Non-pigmented ciliary epithelial cell (primary cell): ENCODE data around the gene TBX5.

Experiments
- DNase-seq: peaks from one replicate; pipeline ENCODE4 v3.0.0-alpha.2; 2010; ENCODE audit warnings: low read depth

TBX5 gene

DNA sequence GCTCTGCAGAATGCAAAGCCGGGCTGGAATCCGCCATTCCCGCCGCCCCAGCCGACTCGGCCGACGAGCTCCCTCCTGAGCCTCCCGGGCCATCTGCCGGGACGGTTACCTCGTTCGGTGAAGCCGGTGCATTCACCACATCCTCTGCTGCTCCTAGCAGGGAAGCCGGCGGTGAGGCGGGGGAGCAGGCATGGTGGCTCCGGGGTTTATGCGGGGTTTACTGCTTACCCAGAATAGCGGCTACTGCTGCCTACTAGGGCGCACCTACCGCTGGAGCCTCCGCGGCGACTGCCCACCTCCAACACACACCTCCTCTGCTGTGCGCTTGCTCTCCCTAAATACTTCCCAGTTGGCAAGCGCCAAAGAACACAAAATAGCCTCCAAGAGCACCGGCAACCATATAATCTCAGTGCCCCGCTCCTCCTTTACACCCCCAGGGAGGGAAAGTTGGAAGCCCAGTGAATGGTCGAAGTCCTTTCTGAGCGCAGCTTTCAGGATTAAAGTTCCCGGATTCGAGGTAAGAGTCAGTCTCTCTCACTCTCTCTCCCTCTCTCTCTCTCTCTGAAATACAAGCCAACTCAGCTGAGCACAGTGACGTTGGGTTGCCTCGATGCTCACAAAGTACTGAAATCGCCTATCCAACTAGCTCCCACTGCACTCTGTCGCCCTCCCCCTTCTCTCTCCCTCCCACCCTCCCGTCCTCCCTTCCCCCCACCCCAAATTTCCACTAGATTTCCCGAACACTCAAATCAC lies at the start of gene TBX5:
TBX5 (minus strand) TSS at position 626 of the 753 bp plus-strand sequence. CDS start 2,246 bp downstream, outside the sequence.
- no peak for DNase-seq

GRCh38 chr12:114451657-114452056 lies 45.7 kb upstream of the TBX5 start:
- DNase-seq: no peak

DNA sequence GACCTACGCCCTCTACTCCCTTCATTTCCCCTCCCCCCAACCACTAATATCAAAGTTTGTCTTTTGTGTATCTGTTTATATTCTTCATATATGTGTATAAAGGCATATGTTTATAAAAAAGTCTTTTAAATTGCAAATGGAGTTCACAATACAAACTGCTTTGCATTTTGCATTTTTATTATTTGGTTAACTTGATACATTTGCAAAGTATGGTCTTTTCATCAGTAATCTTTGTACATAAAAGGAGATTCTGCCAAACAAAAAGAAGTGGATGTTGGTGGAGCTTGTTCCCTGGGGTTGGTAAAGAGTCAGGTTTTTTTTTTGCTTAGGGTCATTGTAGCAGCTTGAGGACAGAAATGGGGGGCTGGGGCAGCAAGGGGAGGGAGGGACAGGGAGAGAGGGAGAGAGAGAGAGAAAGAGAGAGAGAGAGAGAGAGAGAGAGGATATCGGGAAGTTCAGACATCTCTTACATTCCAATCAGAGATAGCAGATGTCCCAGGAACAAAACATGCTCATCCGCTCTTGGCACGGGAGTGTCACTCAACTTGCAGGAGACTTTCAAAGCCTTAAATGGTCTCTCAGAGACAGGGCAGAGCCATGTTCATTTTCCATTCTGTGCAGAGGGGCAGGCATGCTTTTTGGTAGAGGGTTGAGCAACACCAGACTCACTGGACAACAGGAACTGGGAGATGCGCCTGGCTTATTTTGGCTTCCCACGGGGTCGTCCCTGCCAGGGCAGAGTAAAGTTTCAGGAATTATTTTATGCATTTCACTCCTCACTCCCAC lies 44.8 kb upstream of the TBX5 start:
- no peak for DNase-seq

DNA sequence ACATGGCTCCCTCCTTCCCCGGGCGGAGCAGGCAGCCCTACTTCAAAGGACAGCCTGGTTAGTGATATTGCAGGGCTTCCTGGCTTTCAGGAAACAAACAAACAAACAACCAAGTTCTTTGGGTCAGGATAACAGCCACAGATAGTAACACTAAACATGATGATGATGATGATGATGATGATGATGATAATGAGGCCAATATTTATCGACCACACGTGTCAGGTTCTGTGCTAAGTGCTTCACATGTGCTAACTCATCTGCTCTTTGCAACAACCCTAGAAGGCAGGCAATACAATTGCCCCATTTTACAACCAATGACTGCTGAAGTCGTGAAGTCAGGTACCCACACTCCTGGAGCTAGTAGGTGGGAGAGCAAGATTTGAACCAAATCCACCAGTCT lies 44.1 kb upstream of the TBX5 start:
- no peak for DNase-seq

DNA sequence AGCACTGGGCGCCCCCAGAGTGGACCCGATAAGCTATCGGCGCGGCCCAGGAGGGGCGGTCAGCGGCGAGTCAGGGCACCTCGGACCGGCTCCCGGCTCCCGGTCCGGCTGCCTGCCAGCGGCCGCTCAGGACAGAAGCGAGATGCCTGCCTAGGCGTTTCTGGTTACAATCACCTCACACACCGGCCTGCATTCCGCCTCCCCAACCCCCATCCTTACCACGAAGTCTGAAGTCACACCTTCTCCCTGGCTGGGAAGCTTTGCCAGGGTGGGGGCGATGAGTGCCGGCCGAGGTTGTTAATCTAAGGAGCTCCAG lies 42.6 kb upstream of the TBX5 start:
- DNase-seq: no peak

DNA sequence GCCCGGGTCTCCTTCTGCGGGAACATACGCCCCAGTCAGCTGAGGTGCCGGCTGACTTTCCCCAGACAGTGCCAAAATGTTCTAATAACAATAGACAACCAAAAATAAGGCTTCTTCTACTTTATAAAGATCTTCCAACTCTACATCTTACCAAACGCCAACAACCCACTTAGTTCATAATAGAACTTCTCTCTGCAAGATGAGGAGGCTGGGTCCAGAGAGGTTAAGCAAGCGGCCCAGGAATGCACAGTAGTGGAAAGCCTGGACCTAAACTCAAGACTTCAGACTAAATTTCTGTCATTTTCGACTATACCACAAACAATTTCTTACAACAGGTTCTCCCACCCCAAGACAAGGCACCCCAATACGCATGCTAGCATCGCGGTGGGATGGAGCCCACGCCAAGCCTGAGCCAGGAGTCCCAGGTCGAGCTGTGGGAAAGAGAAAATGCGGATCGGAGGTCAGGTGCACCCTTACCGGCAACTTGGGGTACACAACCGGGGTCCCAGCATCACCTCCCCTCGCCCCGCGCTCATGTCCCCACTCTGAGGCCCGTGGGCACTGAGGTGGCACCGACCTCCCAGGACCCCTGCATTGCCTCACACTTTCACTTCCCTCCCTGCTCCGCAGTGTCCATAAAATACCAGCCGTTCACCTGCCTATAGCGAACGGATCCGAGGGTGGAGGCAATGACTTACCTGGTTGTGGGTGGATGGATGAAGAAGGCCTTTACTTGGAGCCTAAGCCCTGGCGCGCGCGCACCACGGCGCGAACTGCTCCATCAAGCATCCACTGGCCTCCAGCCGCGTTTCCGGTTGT lies 42.1 kb upstream of the TBX5 start:
- no peak for DNase-seq

DNA sequence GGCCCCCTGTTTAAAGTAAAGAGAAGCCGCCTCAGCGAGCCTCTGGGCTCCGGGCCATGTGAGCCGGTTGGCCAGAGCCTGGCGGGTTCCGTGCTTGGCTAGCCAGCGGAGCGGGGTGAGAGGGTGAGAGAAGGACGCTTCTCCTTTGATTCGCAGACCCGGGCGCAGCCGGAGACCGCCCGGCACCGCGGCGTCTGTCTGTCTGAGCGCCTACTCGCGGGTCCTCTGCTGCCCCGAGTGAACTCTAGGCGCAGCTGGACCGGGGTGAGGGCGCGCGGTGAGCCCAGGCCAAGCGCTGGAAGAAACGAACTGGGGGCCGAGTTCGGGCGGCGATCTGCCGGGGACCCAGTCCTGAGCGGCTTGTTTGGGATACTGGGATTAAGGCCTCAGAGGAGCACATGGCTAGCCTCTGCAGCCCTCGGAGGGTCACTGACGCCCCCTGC lies 41.4 kb upstream of the TBX5 start:
- no peak for DNase-seq

DNA sequence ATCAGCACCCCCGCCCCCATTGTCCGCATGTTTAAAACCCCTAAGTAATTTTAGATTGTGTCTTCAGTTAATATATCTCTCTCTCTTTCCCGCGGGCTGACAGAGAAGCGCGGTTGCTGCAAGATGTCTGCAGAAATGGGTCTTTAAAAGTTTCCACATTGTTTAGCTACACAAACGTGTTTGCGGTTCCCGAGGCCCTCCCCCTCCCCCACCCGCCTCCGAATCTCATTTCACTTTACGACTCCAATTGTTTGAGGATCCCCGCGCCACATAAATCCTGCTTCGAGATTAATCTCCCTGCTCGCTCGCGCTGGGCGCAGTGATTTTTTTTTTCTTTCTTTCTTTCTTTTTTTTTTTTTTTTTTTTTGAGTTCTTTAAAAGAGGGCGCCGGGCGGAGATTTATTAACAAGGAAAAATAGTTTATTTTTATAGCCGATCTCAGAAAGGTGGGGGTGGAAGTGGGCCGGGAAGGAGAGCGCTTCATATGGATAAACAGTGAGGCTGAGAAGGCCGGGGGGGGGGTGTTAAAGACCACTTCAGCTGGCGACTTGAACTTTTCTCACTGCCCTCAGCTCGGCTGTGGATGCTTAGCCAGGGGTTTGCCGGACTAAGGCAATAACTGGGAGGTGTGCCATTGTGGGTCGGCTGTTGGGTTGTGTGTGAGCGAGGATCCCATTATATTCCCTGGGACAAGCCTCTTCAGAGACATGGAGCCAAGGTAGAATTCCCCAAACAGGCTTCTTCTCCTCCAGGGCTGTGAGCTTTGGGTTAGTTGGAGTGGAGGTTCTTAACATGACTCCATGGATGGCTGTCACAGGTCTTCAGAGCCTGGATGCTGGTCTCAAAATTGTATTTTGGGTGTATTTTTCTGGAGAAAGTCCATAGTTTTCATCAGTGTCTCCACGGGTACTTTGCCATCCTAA lies 39.7 kb upstream of the TBX5 start:
- no peak for DNase-seq

GRCh38 chr12:114444422-114445279 lies 38.7 kb upstream of the TBX5 start:
- no peak for DNase-seq

GRCh38 chr12:114443607-114444421 lies 37.9 kb upstream of the TBX5 start:
- DNase-seq: no peak

- no peak for DNase-seq
Observed at GRCh38 chr12:114442578-114442977, 36.6 kb upstream of the TBX5 start.

DNA sequence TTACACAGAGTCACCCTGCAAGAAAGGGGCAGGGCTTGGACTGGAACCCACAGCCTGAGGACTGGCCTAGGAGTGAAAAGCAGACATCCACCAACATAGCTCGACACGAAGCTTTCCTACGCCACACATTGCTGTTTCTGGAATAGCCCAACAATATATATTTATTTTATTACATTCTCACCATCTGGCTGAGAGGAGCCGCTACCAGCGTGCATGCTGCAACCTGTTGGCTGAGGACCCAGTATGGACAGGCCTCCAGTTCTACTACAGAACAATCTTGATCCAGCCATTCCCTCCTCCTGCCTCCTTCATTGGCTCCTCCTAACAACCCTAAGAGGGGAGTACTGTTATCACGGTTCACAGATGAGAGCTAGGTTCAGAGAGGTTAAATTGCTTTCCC lies 35.6 kb upstream of the TBX5 start:
- DNase-seq: no peak

DNA sequence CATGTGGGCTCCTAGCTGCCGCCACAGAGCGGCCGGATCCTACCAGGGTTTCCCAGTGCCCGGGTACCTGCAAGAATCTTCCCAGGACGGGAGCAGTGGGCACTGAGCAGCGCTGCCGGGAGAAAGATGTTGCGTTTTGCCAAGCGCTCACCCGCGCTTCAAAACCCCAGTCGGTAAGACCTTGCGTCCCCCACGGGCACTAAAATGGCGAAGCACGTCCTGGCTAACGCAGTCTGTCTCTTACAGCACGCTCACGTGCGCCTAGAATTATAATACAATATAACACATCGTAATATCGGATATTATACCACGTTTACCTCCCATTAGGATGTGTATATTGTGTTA lies 35.1 kb upstream of the TBX5 start:
- DNase-seq: no peak

- DNase-seq: no peak
Observed at GRCh38 chr12:114440270-114441038, 34.5 kb upstream of the TBX5 start.

GRCh38 chr12:114439817-114440216 lies 33.9 kb upstream of the TBX5 start:
- no peak for DNase-seq

GRCh38 chr12:114439261-114439683 lies 33.3 kb upstream of the TBX5 start:
- no peak for DNase-seq

DNA sequence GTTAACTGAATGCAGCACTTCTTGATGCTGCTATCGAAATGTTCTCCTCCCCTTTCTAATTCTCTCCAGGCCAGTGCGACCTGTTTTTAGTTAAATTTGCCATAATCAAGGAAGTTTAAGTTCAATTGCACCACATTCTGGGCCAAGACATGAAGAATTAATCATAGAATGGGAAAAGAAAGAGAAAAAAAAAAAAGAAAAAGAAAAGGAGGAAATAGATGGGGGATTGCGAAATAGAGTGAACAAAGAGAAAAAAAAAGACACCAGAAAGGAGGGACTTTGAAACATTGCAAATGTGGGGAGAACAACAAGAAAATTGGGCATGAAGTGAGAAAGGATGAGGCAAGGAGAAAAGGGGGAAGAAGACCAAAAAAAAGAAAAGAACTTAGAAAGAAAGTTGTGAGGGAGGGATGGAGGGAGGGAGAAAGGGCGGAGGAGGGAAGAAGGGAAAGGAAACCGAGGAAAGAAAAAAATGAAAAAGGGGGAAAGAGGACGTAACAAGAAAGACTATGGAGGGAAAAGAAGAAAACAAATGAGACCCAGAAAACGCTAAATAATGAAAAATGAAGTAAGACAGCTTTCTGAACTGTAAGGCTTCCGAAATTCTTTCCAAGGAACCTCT lies 32.8 kb upstream of the TBX5 start:
- no peak for DNase-seq

GRCh38 chr12:114434341-114434740 lies 28.4 kb upstream of the TBX5 start:
- DNase-seq: no peak

GRCh38 chr12:114431902-114432301 lies 26.0 kb upstream of the TBX5 start:
- no peak for DNase-seq
